Measurements from ENCODE around the gene TMEM272.

Gene TMEM272

GRCh38 chr13:51849145-51850101 lies 4.4 kb upstream of the TMEM272 start:
- DNase-seq: no peak

GRCh38 chr13:51848674-51849073 lies 3.7 kb upstream of the TMEM272 start:
- no peak for DNase-seq

DNA sequence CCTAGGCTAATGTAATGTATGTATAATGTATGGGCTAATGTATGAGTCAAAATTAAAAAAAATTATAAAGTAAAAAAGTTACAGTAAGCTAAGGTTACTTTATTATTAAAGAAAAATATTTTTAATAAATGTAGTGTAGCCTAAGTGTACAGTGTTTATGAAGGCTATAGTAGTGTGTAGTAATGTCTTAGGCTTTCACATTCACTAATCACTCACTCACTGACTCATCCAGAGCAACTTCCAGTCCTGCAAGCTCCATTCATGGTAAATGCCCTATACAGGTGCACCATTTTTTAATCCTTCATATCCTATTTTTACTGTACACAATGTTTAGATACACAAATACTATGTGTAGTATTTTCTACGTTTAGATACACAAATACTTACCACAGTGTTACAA lies 1.8 kb upstream of the TMEM272 start:
- DNase-seq: no peak

- DNase-seq: no peak
Observed at GRCh38 chr13:51845574-51846318, 769 bp upstream of the TMEM272 start.

DNA sequence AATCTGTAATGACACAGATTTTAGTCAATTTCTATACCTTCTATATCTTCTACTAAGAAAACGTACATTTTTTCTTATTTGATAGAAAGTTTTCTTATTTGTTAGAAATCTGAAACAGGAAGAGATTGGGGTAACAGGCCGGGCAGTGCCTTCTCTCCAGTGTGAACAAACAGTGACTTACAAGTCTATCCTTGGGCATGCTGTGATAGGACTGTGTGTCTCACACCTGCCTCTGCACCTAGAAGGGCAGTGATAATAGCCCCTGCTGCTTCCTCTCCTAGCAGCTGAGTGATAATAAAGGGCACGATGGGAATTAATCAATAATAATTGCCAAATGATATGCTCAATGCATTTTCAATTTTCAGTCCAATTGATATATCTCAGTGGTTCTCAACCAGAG lies 1.4 kb downstream of the TMEM272 start:
- DNase-seq: no peak

DNA sequence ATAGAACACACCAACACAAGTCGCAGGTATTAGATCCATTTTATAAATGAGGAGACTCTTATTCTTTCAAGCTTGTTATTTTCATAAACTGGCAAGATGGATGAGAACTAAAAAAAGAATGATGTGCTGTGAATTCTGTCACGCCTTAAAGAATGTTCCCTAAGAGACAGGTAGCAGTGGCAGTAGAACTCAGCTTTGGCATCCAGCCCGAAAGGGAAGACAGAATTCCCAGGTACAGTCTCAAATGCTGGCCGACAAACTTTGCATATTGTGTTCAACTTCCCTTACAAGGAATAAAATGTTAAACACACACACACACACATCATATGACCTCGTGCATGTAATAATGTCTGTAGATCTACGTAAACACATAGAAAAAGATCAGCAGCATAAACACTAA lies 3.2 kb downstream of the TMEM272 start:
- DNase-seq: no peak

DNA sequence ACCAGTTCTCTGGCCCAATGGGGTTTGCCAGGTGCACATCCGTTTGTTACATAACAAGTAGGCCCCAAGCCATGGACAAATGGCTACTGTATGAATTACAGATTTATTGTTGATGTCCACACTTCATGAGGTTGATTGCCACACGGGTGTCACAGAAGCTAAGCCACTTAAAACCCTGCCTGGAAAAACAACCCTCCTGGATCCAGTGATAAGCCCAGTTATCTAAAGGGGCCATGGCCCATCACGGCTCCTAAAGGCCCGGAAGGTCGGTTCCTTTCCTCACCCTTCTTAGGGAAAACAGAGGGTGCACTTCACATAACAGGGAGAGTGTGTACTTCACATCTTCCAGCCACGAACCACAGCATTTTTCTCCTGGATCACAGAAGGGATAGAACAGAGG lies 4.1 kb downstream of the TMEM272 start:
- DNase-seq: no peak

DNA sequence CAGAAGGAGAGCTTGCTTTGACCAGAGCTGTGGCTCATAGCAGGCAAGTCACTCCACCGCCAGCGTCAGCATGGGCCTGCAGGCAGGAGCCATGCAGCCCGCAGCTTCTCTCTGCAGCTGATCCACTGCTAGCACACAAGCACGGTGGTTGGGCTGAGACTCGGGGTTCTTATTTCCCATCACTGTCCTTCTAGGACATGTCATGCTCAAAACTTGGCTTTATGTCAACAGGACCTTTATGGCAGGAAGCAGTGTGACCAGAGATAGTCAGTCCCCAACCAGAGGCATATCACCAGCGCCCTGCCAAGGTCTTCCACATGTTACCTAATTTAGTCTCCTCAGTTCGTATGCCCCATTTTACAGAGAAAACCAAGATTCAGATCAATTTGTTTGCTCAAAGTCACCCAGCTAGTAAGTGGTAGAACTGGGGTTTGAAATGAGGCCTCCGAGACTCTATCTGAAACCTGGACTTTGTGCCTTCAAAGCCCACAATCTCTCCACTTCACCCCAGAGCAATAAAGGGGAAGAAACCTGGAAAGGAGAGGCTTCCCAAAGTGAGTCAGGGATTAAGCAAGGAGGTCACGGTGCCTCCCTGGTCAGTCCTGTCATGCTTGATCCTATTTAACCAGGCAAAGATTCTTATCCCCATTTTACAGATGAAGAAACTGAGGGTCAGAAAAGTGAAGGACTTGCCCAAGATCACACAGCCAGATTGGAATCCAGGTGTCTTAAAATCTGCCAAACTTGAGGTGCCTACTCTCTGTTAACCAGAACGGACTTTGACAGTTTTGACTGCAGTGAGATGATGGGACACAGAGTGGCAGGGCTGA lies 5.1 kb downstream of the TMEM272 start:
- DNase-seq: no peak

GRCh38 chr13:51838240-51838846 lies 6.6 kb downstream of the TMEM272 start:
- no peak for DNase-seq

DNA sequence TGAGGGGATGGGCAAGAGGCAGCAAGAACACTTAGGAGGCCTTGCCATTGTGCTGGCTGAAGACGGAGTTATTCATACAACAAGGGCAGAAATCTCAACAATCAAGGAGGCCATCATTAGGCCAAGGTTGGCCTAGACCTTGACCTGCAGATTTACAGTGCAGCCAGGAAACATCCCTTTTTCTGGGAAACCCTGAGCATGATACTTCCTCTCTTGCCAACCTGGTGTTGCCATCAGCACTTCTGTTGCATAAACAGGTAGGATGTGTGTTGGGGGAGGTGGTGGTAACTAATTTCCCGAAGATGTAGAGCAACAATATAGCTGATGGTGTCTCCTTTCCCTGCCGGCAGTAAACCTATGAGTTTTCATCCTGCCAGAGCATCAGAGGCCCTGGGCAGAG lies 8.0 kb downstream of the TMEM272 start:
- DNase-seq: no peak

DNA sequence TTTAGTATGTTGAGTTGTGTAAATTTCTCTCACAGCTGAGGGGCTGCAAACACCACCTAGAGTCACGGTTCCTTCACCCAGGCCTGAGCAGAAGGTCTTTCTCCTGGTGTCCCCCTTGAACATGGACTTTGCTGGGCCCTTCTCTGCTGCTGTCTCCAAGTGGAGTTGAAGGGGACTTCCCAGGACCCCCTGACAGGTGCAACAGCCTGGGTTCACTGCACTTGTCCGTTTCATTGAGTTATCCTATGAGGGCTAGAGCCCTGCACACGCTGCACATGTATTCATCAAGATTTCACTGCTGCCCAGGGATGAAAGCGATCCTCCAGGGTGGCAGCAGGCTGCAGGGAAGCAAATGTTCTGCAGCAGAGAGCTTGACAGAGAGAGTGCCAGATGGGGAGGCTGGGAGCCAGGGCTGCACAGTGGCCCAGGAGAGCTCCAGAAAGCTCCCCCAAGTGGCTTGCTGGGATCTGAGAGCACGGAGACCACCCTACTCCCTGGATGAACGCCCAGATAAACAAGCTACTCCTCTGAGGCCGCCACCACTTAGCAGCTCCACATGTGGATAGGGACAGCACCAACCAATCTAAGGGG lies 10.3 kb downstream of the TMEM272 start:
- no peak for DNase-seq

GRCh38 chr13:51833980-51834379 lies 11.0 kb downstream of the TMEM272 start:
- DNase-seq: no peak

- DNase-seq: peak; percentile 62
Observed at GRCh38 chr13:51832471-51833152, 12.4 kb downstream of the TMEM272 start.

DNA sequence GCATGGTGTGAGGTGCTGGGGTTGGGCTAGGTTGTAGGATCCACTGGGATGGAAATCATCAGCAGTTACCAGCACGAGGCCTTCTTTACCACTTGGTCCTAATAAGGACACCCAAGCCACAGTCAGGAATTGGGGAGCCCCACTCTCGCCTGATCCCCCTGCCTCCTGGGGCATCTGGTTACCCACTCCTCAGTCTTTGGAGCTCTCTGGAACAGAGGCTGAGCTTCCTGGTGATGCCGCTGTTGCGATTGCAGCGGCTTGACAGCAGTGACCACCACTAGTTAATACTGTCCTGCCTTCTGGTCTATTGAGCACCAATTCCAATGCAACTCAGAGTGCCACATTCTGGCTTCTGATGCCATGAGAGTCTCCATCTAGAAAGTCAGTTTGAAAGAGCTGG lies 13.5 kb downstream of the TMEM272 start:
- no peak for DNase-seq

GRCh38 chr13:51829568-51829899 lies 15.4 kb downstream of the TMEM272 start:
- DNase-seq: no peak

GRCh38 chr13:51828730-51829567 lies 16.0 kb downstream of the TMEM272 start:
- no peak for DNase-seq

GRCh38 chr13:51827254-51827653 lies 17.7 kb downstream of the TMEM272 start:
- DNase-seq: no peak

GRCh38 chr13:51826606-51827005 lies 18.4 kb downstream of the TMEM272 start:
- no peak for DNase-seq

- DNase-seq: no peak
Observed at GRCh38 chr13:51825681-51826254, 19.2 kb downstream of the TMEM272 start.

- no peak for DNase-seq
Observed at GRCh38 chr13:51825165-51825592, 19.8 kb downstream of the TMEM272 start.
